A375 (cell line): Measurements from ENCODE around the gene COL2A1. TPM values are rescaled to one million over a fixed set of nuclear protein-coding genes. Genes with fewer than 3 reads are reported as not detected.

ENCODE experiments used
- total RNA-seq: library from RNA; depleted of rRNA; stranded (reverse); fragments of >200 nt; shearing (Covaris generic); gene quantifications from 2 replicates; pipeline ENCODE4 v1.2.3, GENCODE V29; 2014; rRNA removed

The COL2A1 gene
- 0.41 and 0.80 TPM in 2 replicates for total RNA-seq

DNA sequence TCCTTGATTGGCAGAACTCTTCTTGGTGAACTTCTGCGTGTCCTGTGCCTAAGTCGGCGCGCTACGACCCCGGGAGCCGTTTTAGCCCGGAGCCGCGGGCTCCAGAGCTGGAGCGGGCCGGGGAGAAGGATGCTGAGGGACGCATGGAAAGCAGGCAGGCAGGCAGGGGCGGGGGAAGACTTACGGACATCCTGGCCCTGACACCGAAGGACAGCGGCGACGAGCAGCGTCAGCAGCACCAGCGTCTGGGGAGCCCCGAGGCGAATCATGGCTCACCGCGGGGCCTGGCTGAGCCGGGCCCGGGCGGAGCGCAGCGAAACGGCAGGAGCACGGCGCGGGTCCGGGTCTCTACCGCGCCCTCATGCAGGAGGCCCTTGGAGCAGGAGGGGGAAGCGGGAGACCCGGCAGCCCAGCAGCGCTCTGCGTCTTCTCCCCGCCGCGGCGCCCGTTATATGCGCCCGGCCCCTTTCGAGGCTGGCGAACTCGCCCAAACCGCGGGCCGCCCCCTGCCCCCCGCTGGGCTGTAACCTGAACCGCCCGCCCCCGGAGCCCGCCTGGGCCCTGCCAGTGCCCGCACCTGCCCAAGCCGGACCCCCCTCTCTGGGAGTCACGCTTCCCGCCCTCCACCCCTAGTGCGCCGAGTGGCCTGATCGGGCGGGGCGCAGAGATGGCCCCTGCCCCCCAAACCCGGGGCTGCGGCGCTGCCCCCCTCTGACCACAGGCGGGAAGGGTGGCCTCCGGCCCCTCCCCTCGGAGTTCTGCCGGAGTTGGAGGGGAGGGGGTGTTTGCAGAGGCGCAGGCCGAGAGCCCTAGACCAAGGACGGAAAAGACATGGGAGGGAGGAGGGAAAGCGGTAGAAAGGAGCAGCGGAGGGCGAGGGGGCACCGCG is at the start of gene COL2A1:
TSS of gene COL2A1 (minus strand) at position 424 of the 889 bp plus-strand sequence. CDS start at position 269, 155 bp downstream.

DNA sequence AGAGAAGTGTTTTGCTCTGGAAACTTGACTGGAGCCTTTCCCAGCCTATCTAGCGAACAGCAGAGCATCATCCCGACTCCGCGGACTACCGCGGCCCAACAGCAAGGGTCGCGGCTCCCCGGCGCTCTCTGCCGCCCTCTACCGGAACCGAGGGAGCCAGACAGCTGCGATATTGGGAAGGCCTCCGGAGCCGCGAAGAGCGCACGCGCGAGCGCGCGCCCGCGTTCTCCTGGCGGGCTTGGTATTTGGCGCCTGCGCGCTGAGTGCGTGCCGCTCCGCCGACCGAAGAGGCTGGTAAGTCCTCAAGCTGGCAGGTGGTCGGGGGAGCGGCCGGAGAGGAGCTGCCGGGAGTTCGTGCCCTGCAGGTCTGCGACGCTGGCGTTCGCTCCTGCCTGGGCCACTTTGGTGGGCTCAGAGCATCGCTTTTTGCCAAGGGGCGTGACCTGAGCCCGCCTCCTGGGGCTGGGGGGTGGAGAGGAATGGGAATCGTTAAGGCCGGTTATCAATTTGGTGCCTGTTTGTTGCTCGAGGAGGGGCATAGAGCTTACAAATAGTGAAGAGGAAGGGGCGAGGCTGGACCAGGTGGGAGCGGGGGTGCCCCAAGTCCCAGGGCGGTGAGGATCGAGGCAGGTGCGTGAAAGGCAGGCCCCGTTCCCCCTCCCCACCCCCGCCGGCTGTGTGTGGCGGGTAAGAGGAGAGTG is 40.8 kb downstream of the COL2A1 start, which contains the start of gene TMEM106C:
TSS of gene TMEM106C (plus strand) at position 257 of the 701 bp plus-strand sequence. CDS start 641 bp downstream, outside the sequence.

Other genes with a start within 250 kb of the COL2A1 start
- gene RAPGEF3, start 245.6 kb downstream of the COL2A1 start, total RNA-seq, result 3.5 and 5.5 TPM in 2 replicates
- 25.6 and 27.3 TPM in 2 replicates for gene SLC48A1, start 231.2 kb downstream of the COL2A1 start, total RNA-seq
- 22.5 and 27.8 TPM in 2 replicates for gene HDAC7, start 184.6 kb downstream of the COL2A1 start, total RNA-seq
- 10.1 and 10.7 TPM in 2 replicates for gene VDR, start 99.5 kb downstream of the COL2A1 start, total RNA-seq
- 92.5 and 93.2 TPM in 2 replicates for gene TMEM106C, start 40.9 kb downstream of the COL2A1 start, total RNA-seq
- gene SENP1, start 101.6 kb upstream of the COL2A1 start, total RNA-seq, result 15.7 and 18.4 TPM in 2 replicates
- gene PFKM, start 114.9 kb upstream of the COL2A1 start, total RNA-seq, result 67.9 and 97.2 TPM in 2 replicates
- gene ASB8, start 153.0 kb upstream of the COL2A1 start, total RNA-seq, result 21.0 and 25.2 TPM in 2 replicates
- 0.53 and 0.82 TPM in 2 replicates for gene CCDC184, start 179.2 kb upstream of the COL2A1 start, total RNA-seq
- gene OR10AD1, start 198.8 kb upstream of the COL2A1 start, total RNA-seq, result not detected in 2 replicates